GM12878 (cell line): Measurements from ENCODE around the gene KISS1R. TPM values are rescaled to one million over a fixed set of nuclear protein-coding genes. Genes with fewer than 3 reads are reported as not detected.
A peak's percentile ranks its signal among the peaks of the same experiment; 100 is the strongest.

Experiments
- ATAC-seq: fragments of 200-7000 bp; cut with Tn5 transposase; 3 replicates; pipeline ENCODE4 v1.9.1; 2020; ENCODE audit warnings: mild to moderate bottlenecking, moderate library complexity
- BruUV-seq: library from RNA; stranded (reverse); fragments of 400-500 nt; replicated peaks from 2 replicates; lab custom pipeline; 2021; lab: Mats Ljungman, UMichigan
- CTCF ChIA-PET: fragments of 300-600 bp; sonication (Branson Sonifier 250); formaldehyde crosslinking; extraction: SDS; loops from one replicate; lab custom pipeline; 2021; ENCODE audit warnings: inconsistent platforms; lab: Yijun Ruan, JAX
- POLR2A ChIA-PET: fragments of 350-600 bp; formaldehyde crosslinking; extraction: SDS; loops from one replicate; lab custom pipeline; 2021; ENCODE audit warnings: inconsistent platforms; lab: Charles Lee
- RAD21 ChIA-PET: fragments of 300-600 bp; sonication (Branson Sonifier 250); formaldehyde crosslinking; loops from one replicate; lab custom pipeline; 2023; ENCODE audit warnings: antibody characterized with exemption; ENCODE audit not compliant: unreplicated experiment; lab: Charles Lee
- SMC1A ChIA-PET: fragments of 300-600 bp; sonication (Branson Sonifier 250); formaldehyde crosslinking; loops from one replicate; lab custom pipeline; 2023; ENCODE audit not compliant: unreplicated experiment, uncharacterized antibody; lab: Charles Lee
- DNase-seq: peaks from one replicate; pipeline ENCODE4 v3.0.0-alpha.2; 2011; ENCODE audit warnings: low read depth, low spot score
- FAIRE-seq: peaks from 3 replicates; lab custom pipeline; 2011; peaks lifted over from hg19 to GRCh38; lab: Jason Lieb, UNC
- H2AFZ ChIP-seq: 2 replicates; pipeline ENCODE4 v1.6.0; 2011; ENCODE audit warnings: low read depth, low read length, control low read depth; ENCODE audit not compliant: control insufficient read depth
- H3K27ac ChIP-seq: 2 replicates; pipeline ENCODE4 v1.5.1; 2011; ENCODE audit warnings: control low read depth; ENCODE audit not compliant: control insufficient read depth, insufficient read depth
- H3K27me3 ChIP-seq, 2 experiments: replicated peaks in 1 of 2; 2 replicates each; pipeline versions ENCODE4 v1.6.0 to v1.6.1; 2011; ENCODE audit warnings: low read length in 1 of 2; ENCODE audit not compliant: control insufficient read depth in 2 of 2, insufficient read depth in 2 of 2
- H3K36me3 ChIP-seq, 2 experiments: 2 replicates each; pipeline ENCODE4 v1.5.1; 2011; ENCODE audit warnings: low read length in 1 of 2; ENCODE audit not compliant: control insufficient read depth in 2 of 2, insufficient read depth in 2 of 2
- H3K4me1 ChIP-seq: 2 replicates; pipeline ENCODE4 v1.6.1; 2011; ENCODE audit warnings: mild to moderate bottlenecking, low read length, moderate library complexity, mixed read lengths; ENCODE audit not compliant: control insufficient read depth, insufficient read depth
- H3K4me2 ChIP-seq: 2 replicates; pipeline ENCODE4 v1.6.0; 2011; ENCODE audit warnings: control low read depth; ENCODE audit not compliant: control insufficient read depth, insufficient read depth
- H3K4me3 ChIP-seq: fragments of 200-600 bp; sonication (generic); 2 replicates; pipeline ENCODE4 v1.5.1; 2016
- H3K79me2 ChIP-seq: 2 replicates; pipeline ENCODE4 v1.6.0; 2011; ENCODE audit warnings: low read length; ENCODE audit not compliant: control insufficient read depth, insufficient read depth
- H3K9ac ChIP-seq: 2 replicates; pipeline ENCODE4 v1.8.0; 2011; ENCODE audit warnings: low read length, control low read depth, mixed read lengths; ENCODE audit not compliant: control insufficient read depth, insufficient read depth
- H3K9me3 ChIP-seq: replicated peaks from 3 replicates; pipeline ENCODE4 v1.5.1; 2011; ENCODE audit warnings: mild to moderate bottlenecking, low read length; ENCODE audit not compliant: control insufficient read depth, insufficient read depth
- H4K20me1 ChIP-seq: 2 replicates; pipeline ENCODE4 v1.6.0; 2011; ENCODE audit not compliant: control insufficient read depth, insufficient read depth
- FOXK2 ChIP-seq: fragments of 450-650 bp; IDR thresholded peaks from 2 replicates; pipeline ENCODE4 v1.6.1; 2017; ENCODE audit warnings: mild to moderate bottlenecking, moderate library complexity
- HDAC2 ChIP-seq: fragments of 200-600 bp; sonication (generic); IDR thresholded peaks from 2 replicates; pipeline ENCODE4 v1.6.1; 2017
- MLLT1 ChIP-seq: fragments of 450-650 bp; IDR thresholded peaks from 2 replicates; pipeline ENCODE4 v1.6.1; 2016; ENCODE audit warnings: mild to moderate bottlenecking
- POLR2A ChIP-seq: IDR thresholded peaks from 2 replicates; pipeline ENCODE4 v1.6.1; 2011; ENCODE audit warnings: low read depth, mild to moderate bottlenecking, low read length
- RAD21 ChIP-seq: IDR thresholded peaks from 2 replicates; pipeline ENCODE4 v1.6.1; 2011; ENCODE audit warnings: mild to moderate bottlenecking, low read depth, low read length, moderate library complexity; ENCODE audit not compliant: insufficient read depth
- RAD51 ChIP-seq: fragments of 450-650 bp; IDR thresholded peaks from 2 replicates; pipeline ENCODE4 v1.6.1; 2016; ENCODE audit warnings: moderate library complexity, mild to moderate bottlenecking, inconsistent platforms
- SIX5 ChIP-seq: IDR thresholded peaks from 2 replicates; pipeline ENCODE4 v1.6.1; 2011; ENCODE audit warnings: mild to moderate bottlenecking, low read depth, low read length, moderate library complexity; ENCODE audit not compliant: severe bottlenecking
- SMARCA5 ChIP-seq: fragments of 450-650 bp; IDR thresholded peaks from 2 replicates; pipeline ENCODE4 v1.6.1; 2017; ENCODE audit warnings: mild to moderate bottlenecking
- TCF3 ChIP-seq: IDR thresholded peaks from 2 replicates; pipeline ENCODE4 v1.6.1; 2012; ENCODE audit warnings: low read depth, mild to moderate bottlenecking, low read length, borderline replicate concordance; ENCODE audit not compliant: insufficient read depth
- ZNF592 ChIP-seq: fragments of 450-650 bp; IDR thresholded peaks from 2 replicates; pipeline ENCODE4 v1.6.1; 2017; ENCODE audit warnings: mild to moderate bottlenecking, moderate library complexity
- WGBS: methylation state at CpG from one replicate; pipeline ENCODE4 v1.1.6; 2016; ENCODE audit warnings: low lambda C conversion rate; ENCODE audit not compliant: insufficient replicate concordance, insufficient coverage; ENCODE audit errors: missing lambda C conversion rate; 5-methylcytosine and 5-hydroxymethylcytosine counted together
- in situ Hi-C: fragments of 300-500 bp; cut with MboI; formaldehyde crosslinking; loops from 9 replicates; pipeline ENCODE4 v1.14.3; 2018; ENCODE audit warnings: mixed read lengths
- intact Hi-C: fragments of 100-400 bp; cut with micrococcal nuclease; formaldehyde crosslinking; loops from one replicate; pipeline ENCODE4 v1.14.2; 2022; ENCODE audit not compliant: unreplicated experiment
- polyA plus RNA-seq, 11 experiments: library from polyadenylated mRNA; depleted of rRNA in 4 of 11; unstranded in 6 of 11; stranded (reverse) in 5 of 11; fragments of >200 nt; fragmentation: Nextera tagmentation in 4 of 11; fragmentation: Illumina TruSeq in 1 of 11; extraction: Ambion mirVana in 4 of 11; extraction: Trizol in 1 of 11; gene quantifications; 1 replicate in 1 of 11; 2 replicates in 10 of 11; pipeline versions ENCODE4 v1.2.1 to v1.2.3, GENCODE V29; 2011 to 2016; ENCODE audit warnings: inconsistent platforms in 2 of 11, missing spikeins in 2 of 11, low read depth in 1 of 11
- total RNA-seq, 4 experiments: library from RNA; depleted of rRNA in 3 of 4; stranded (reverse); fragments of >200 nt in 3 of 4; fragmentation: Illumina TruSeq in 1 of 4; extraction: Trizol in 1 of 4; gene quantifications; 2 replicates each; pipeline versions ENCODE4 v1.2.1 to v1.2.3, GENCODE V29; 2013 to 2021

Gene KISS1R
- total and polyA plus RNA-seq, 10 of the 15 experiments (the other 5 are each of a cell fraction or from before 2014, with no cell fraction given), result 0.13 to 2.7 (median 1.4) TPM; not detected in 3

- CTCF ChIA-PET, result no interaction called here
- no peak overlapping the region for H3K27ac ChIP-seq
- SMC1A ChIA-PET, result interaction anchor here (0.7 to 1.0 kb wide), 2 partner anchors 16 to 23 kb away, joined by 3 read pairs; no protein-coding TSS in a partner anchor
- H3K36me3 ChIP-seq, result no peaks in the 10 kb centered on the region; a peak in 1 of 4 replicates
- in situ Hi-C loops (no loop called here), intact Hi-C loops (no loop called here)
- DNase-seq, result no peak
- RAD21 ChIA-PET, result no interaction called here
- POLR2A ChIA-PET, result no interaction called here
- H3K79me2 ChIP-seq, result no peaks in the 10 kb centered on the region
- no peaks in the 10 kb centered on the region; the same call in 2 of the 3 replicates for H3K9me3 ChIP-seq
- no peaks in the 10 kb centered on the region for H3K4me1 ChIP-seq
- no peaks in the 10 kb centered on the region for H4K20me1 ChIP-seq
- no peak for ATAC-seq
- no peaks in the 10 kb centered on the region for H3K27me3 ChIP-seq
- TF ChIP-seq TCF3 (no peak), SMARCA5 (no peak), POLR2A (peak; percentile 37; the same call in 1 of the 2 replicates)
- no peak overlapping the region for H3K4me3 ChIP-seq
- WGBS, result 94% methylated on average over 37 of the region's 37 CpGs
- no peak for FAIRE-seq
- no peak overlapping the region for H3K4me2 ChIP-seq
- no peak overlapping the region for H2AFZ ChIP-seq
- BruUV-seq, result no TSS peak
- no peak overlapping the region for H3K9ac ChIP-seq
Observed at GRCh38 chr19:879711-880438, 37.3 kb upstream of the KISS1R start.

DNA sequence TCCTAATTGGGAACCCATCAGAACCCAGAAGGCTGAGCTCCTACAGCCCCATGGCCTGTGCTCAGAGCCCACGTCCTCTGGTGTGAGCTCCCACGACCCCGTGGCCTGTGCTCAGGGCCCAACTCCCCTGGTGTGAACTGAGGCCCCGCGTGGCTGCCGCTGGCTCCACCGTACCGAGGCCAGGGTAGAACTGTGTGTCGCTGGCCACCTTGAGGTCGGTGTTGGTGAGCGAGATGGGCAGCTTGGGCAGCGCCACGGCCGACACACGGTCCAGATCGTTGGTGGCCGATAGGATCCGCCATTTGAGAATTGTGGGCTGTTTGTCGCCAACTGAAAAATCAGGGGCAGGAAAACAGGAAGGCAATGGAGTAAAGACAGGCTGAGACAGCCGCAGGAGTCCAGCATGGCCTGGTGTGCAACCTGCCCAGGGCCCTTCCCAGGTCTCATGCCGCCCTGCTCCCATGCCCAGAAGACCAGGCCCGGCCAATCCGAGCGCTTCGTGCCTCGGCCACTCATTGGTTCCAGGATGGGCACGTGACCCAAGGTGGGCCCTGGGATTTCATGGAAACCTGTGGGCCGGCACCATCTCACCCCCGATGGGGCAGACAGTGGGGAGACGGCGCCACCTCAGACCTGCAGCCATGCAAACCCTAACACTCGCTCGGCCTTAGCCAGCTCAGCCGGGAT is 35.6 kb upstream of the KISS1R start:
- no peaks in the 10 kb centered on the region for H4K20me1 ChIP-seq
- BruUV-seq, result no TSS peak
- WGBS, result 94% methylated on average over 34 of the region's 34 CpGs
- H3K9me3 ChIP-seq, result no peaks in the 10 kb centered on the region; the same call in 2 of the 3 replicates
- H3K79me2 ChIP-seq, result no peaks in the 10 kb centered on the region
- intact Hi-C loops, result no loop called here
- H3K4me1 ChIP-seq, result no peaks in the 10 kb centered on the region
- FAIRE-seq, result no peak
- no peak overlapping the region for H3K27ac ChIP-seq
- RAD21 ChIA-PET, result interaction anchor here (1.1 kb wide), 1 partner anchor 18 kb away, joined by 4 read pairs; no protein-coding TSS in a partner anchor
- in situ Hi-C loops, result no loop called here
- H3K9ac ChIP-seq, result no peak overlapping the region
- H3K36me3 ChIP-seq, result peaks cover 0 to 3% of the 10 kb centered on the region in 2 experiments; a peak in 3 of 4 replicates
- SMC1A ChIA-PET, result interaction anchor here (0.7 kb wide), 1 partner anchor 34 kb away, joined by 3 read pairs; no protein-coding TSS in a partner anchor
- H2AFZ ChIP-seq, result no peak overlapping the region
- no peak for ATAC-seq
- no peak overlapping the region for H3K4me2 ChIP-seq
- DNase-seq, result no peak
- H3K27me3 ChIP-seq, result no peaks in the 10 kb centered on the region
- H3K4me3 ChIP-seq, result no peak overlapping the region
- CTCF ChIA-PET, result no interaction called here
- POLR2A ChIA-PET, result interaction anchor here (1.1 kb wide), 1 partner anchor 12 kb away, joined by 3 read pairs; the partner anchor contains the start of genes MED16 and RNU6-9
- no peak for TF ChIP-seq SIX5
- no peak for TF ChIP-seq ZNF592
- no peak for TF ChIP-seq RAD51
- no peak for TF ChIP-seq RAD21
- no peak for TF ChIP-seq MLLT1
- no peak for TF ChIP-seq FOXK2
- no peak for TF ChIP-seq HDAC2
